Spinal cord (tissue), 10 donors: ENCODE measurements around the gene STK32B. TPM values are rescaled to one million over a fixed set of nuclear protein-coding genes. Genes with fewer than 3 reads are reported as not detected.

Experiments used
- DNase-seq, 6 donors: peaks; one replicate each; pipeline versions ENCODE4 v3.0.0 to v3.0.0-alpha.2; 2013 to 2015; ENCODE audit warnings: low spot score in 6 of 6, low read depth in 4 of 6
- H3K27ac ChIP-seq: one replicate; pipeline ENCODE4 v1.5.1; 2013; ENCODE audit warnings: low read depth, low read length, control low read depth
- H3K27me3 ChIP-seq: one replicate; pipeline ENCODE4 v1.6.1; 2013; ENCODE audit warnings: low read length; ENCODE audit not compliant: control insufficient read depth, insufficient read depth
- H3K36me3 ChIP-seq: one replicate; pipeline ENCODE4 v1.6.1; 2013; ENCODE audit warnings: low read length; ENCODE audit not compliant: control insufficient read depth, insufficient read depth
- H3K4me1 ChIP-seq: one replicate; pipeline ENCODE4 v1.6.1; 2013; ENCODE audit warnings: low read length; ENCODE audit not compliant: control insufficient read depth, insufficient read depth
- H3K4me3 ChIP-seq: one replicate; pipeline ENCODE4 v1.5.1; 2013; ENCODE audit warnings: low read depth, low read length, control low read depth
- H3K9me3 ChIP-seq: one replicate; pipeline ENCODE4 v1.6.1; 2013; ENCODE audit warnings: low read length; ENCODE audit not compliant: control insufficient read depth, insufficient read depth
- WGBS: methylation state at CpG from one replicate; pipeline ENCODE4 v1.1.5; 2013; ENCODE audit warnings: missing lambda C conversion rate; ENCODE audit not compliant: insufficient coverage; 5-methylcytosine and 5-hydroxymethylcytosine counted together
- polyA plus RNA-seq, 2 donors: library from polyadenylated mRNA; unstranded; fragments of 120-200 nt; gene quantifications; one replicate each; pipeline ENCODE4 v1.2.1, GENCODE V29; 2013; ENCODE audit not compliant: insufficient read length in 2 of 2
- total RNA-seq, 2 donors: library from RNA; depleted of rRNA in 1 of 2; stranded (reverse); fragments of 120-200 nt in 1 of 2; fragments of >200 nt in 1 of 2; gene quantifications; one replicate each; pipeline versions ENCODE4 v1.2.3 to v1.2.4, GENCODE V29; 2013 to 2014
- donor health status: healthy.

STK32B gene
- total and polyA plus RNA-seq, 4 donors = 7.0 to 25.6 (median 19.0) TPM

GRCh38 chr4:5027346-5027745 lies 23.9 kb upstream of the STK32B start:
- H3K4me1 ChIP-seq = no peaks in the 10 kb centered on the region
- H3K27me3 ChIP-seq = no peaks in the 10 kb centered on the region
- no peak overlapping the region for H3K4me3 ChIP-seq
- no peak for DNase-seq
- peaks cover 2% of the 10 kb centered on the region for H3K9me3 ChIP-seq
- H3K27ac ChIP-seq = no peak overlapping the region
- no peaks in the 10 kb centered on the region for H3K36me3 ChIP-seq

- H3K36me3 ChIP-seq = no peaks in the 10 kb centered on the region
- H3K4me1 ChIP-seq = peaks cover 4% of the 10 kb centered on the region
- no peaks in the 10 kb centered on the region for H3K9me3 ChIP-seq
- no peak for DNase-seq
- no peak overlapping the region for H3K4me3 ChIP-seq
- 100% methylated on average over 1 of the region's 2 CpGs for WGBS
- no peak overlapping the region for H3K27ac ChIP-seq
- no peaks in the 10 kb centered on the region for H3K27me3 ChIP-seq
These were observed 22.8 kb upstream of the STK32B start for GRCh38 chr4:5028480-5028879.

GRCh38 chr4:5029447-5029846 lies 21.8 kb upstream of the STK32B start:
- no peaks in the 10 kb centered on the region for H3K9me3 ChIP-seq
- H3K4me3 ChIP-seq = no peak overlapping the region
- WGBS = 91% methylated on average over 6 of the region's 8 CpGs
- H3K4me1 ChIP-seq = peaks cover 9% of the 10 kb centered on the region
- no peaks in the 10 kb centered on the region for H3K27me3 ChIP-seq
- H3K27ac ChIP-seq = no peak overlapping the region
- H3K36me3 ChIP-seq = no peaks in the 10 kb centered on the region
- DNase-seq = no peak

- H3K9me3 ChIP-seq = no peaks in the 10 kb centered on the region
- no peak overlapping the region for H3K4me3 ChIP-seq
- H3K36me3 ChIP-seq = no peaks in the 10 kb centered on the region
- DNase-seq = no peak
- 91% methylated on average over 1 of the region's 4 CpGs for WGBS
- H3K4me1 ChIP-seq = peaks cover 9% of the 10 kb centered on the region
- H3K27me3 ChIP-seq = no peaks in the 10 kb centered on the region
- no peak overlapping the region for H3K27ac ChIP-seq
These were observed 21.1 kb upstream of the STK32B start for GRCh38 chr4:5030221-5030620.

- no peaks in the 10 kb centered on the region for H3K27me3 ChIP-seq
- H3K9me3 ChIP-seq = no peaks in the 10 kb centered on the region
- DNase-seq = no peak
- peaks cover 9% of the 10 kb centered on the region for H3K4me1 ChIP-seq
- H3K36me3 ChIP-seq = no peaks in the 10 kb centered on the region
- no CpG with 5 or more reads among the region's 3 CpGs for WGBS
- H3K27ac ChIP-seq = no peak overlapping the region
- H3K4me3 ChIP-seq = no peak overlapping the region
These were observed 20.4 kb upstream of the STK32B start for GRCh38 chr4:5030927-5031326.

GRCh38 chr4:5032813-5033212 lies 18.5 kb upstream of the STK32B start:
- Histone ChIP-seq H3K27ac (no peak overlapping the region), H3K4me3 (no peak overlapping the region), H3K27me3 (no peaks in the 10 kb centered on the region), H3K36me3 (no peaks in the 10 kb centered on the region), H3K9me3 (no peaks in the 10 kb centered on the region), H3K4me1 (peaks cover 9% of the 10 kb centered on the region)
- WGBS = no CpG with 5 or more reads among the region's 5 CpGs
- no peak for DNase-seq

- no peak overlapping the region for H3K27ac ChIP-seq
- 42% methylated on average over 6 of the region's 10 CpGs for WGBS
- no peak overlapping the region for H3K4me3 ChIP-seq
- DNase-seq = peak in 1 of 6 donors; percentile 39
- H3K9me3 ChIP-seq = no peaks in the 10 kb centered on the region
- no peaks in the 10 kb centered on the region for H3K36me3 ChIP-seq
- H3K4me1 ChIP-seq = peaks cover 9% of the 10 kb centered on the region
- no peaks in the 10 kb centered on the region for H3K27me3 ChIP-seq
These were observed 17.9 kb upstream of the STK32B start for GRCh38 chr4:5033281-5033841.

GRCh38 chr4:5034206-5034605 lies 17.1 kb upstream of the STK32B start:
- H3K36me3 ChIP-seq = no peaks in the 10 kb centered on the region
- H3K4me3 ChIP-seq = no peak overlapping the region
- H3K4me1 ChIP-seq = peaks cover 9% of the 10 kb centered on the region
- WGBS = 75% methylated on average over 5 of the region's 8 CpGs
- no peaks in the 10 kb centered on the region for H3K27me3 ChIP-seq
- H3K9me3 ChIP-seq = no peaks in the 10 kb centered on the region
- no peak overlapping the region for H3K27ac ChIP-seq
- no peak for DNase-seq

- Histone ChIP-seq H3K36me3 (no peaks in the 10 kb centered on the region), H3K27me3 (no peaks in the 10 kb centered on the region), H3K4me1 (peaks cover 9% of the 10 kb centered on the region), H3K9me3 (no peaks in the 10 kb centered on the region), H3K4me3 (no peak overlapping the region), H3K27ac (no peak overlapping the region)
- no peak for DNase-seq
- WGBS = 83% methylated on average over 1 of the region's 5 CpGs
These were observed 15.0 kb upstream of the STK32B start for GRCh38 chr4:5036239-5036638.

- no peak for DNase-seq
- Histone ChIP-seq H3K9me3 (no peaks in the 10 kb centered on the region), H3K4me1 (peaks cover 9% of the 10 kb centered on the region), H3K27me3 (no peaks in the 10 kb centered on the region), H3K36me3 (no peaks in the 10 kb centered on the region), H3K27ac (no peak overlapping the region), H3K4me3 (no peak overlapping the region)
- WGBS = 77% methylated on average over 4 of the region's 8 CpGs
These were observed 13.4 kb upstream of the STK32B start for GRCh38 chr4:5037553-5038551.
